GM12878 (cell line): Measurements from ENCODE around the gene EXOC3L4. TPM values are rescaled to one million over a fixed set of nuclear protein-coding genes. Genes with fewer than 3 reads are reported as not detected.

ENCODE experiments used
- ATAC-seq: fragments of 200-7000 bp; cut with Tn5 transposase; 3 replicates; pipeline ENCODE4 v1.9.1; 2020; ENCODE audit warnings: mild to moderate bottlenecking, moderate library complexity
- BruUV-seq: library from RNA; stranded (reverse); fragments of 400-500 nt; replicated peaks from 2 replicates; lab custom pipeline; 2021; lab: Mats Ljungman, UMichigan
- CTCF ChIA-PET: fragments of 300-600 bp; sonication (Branson Sonifier 250); formaldehyde crosslinking; extraction: SDS; loops from one replicate; lab custom pipeline; 2021; ENCODE audit warnings: inconsistent platforms; lab: Yijun Ruan, JAX
- POLR2A ChIA-PET: fragments of 350-600 bp; formaldehyde crosslinking; extraction: SDS; loops from one replicate; lab custom pipeline; 2021; ENCODE audit warnings: inconsistent platforms; lab: Charles Lee
- RAD21 ChIA-PET: fragments of 300-600 bp; sonication (Branson Sonifier 250); formaldehyde crosslinking; loops from one replicate; lab custom pipeline; 2023; ENCODE audit warnings: antibody characterized with exemption; ENCODE audit not compliant: unreplicated experiment; lab: Charles Lee
- SMC1A ChIA-PET: fragments of 300-600 bp; sonication (Branson Sonifier 250); formaldehyde crosslinking; loops from one replicate; lab custom pipeline; 2023; ENCODE audit not compliant: unreplicated experiment, uncharacterized antibody; lab: Charles Lee
- DNase-seq: peaks from one replicate; pipeline ENCODE4 v3.0.0-alpha.2; 2011; ENCODE audit warnings: low read depth, low spot score
- FAIRE-seq: peaks from 3 replicates; lab custom pipeline; 2011; peaks lifted over from hg19 to GRCh38; lab: Jason Lieb, UNC
- H2AFZ ChIP-seq: 2 replicates; pipeline ENCODE4 v1.6.0; 2011; ENCODE audit warnings: low read depth, low read length, control low read depth; ENCODE audit not compliant: control insufficient read depth
- H3K27ac ChIP-seq: 2 replicates; pipeline ENCODE4 v1.5.1; 2011; ENCODE audit warnings: control low read depth; ENCODE audit not compliant: control insufficient read depth, insufficient read depth
- H3K27me3 ChIP-seq, 2 experiments: replicated peaks in 1 of 2; 2 replicates each; pipeline versions ENCODE4 v1.6.0 to v1.6.1; 2011; ENCODE audit warnings: low read length in 1 of 2; ENCODE audit not compliant: control insufficient read depth in 2 of 2, insufficient read depth in 2 of 2
- H3K36me3 ChIP-seq, 2 experiments: 2 replicates each; pipeline ENCODE4 v1.5.1; 2011; ENCODE audit warnings: low read length in 1 of 2; ENCODE audit not compliant: control insufficient read depth in 2 of 2, insufficient read depth in 2 of 2
- H3K4me1 ChIP-seq: 2 replicates; pipeline ENCODE4 v1.6.1; 2011; ENCODE audit warnings: mild to moderate bottlenecking, low read length, moderate library complexity, mixed read lengths; ENCODE audit not compliant: control insufficient read depth, insufficient read depth
- H3K4me2 ChIP-seq: 2 replicates; pipeline ENCODE4 v1.6.0; 2011; ENCODE audit warnings: control low read depth; ENCODE audit not compliant: control insufficient read depth, insufficient read depth
- H3K4me3 ChIP-seq: fragments of 200-600 bp; sonication (generic); 2 replicates; pipeline ENCODE4 v1.5.1; 2016
- H3K79me2 ChIP-seq: 2 replicates; pipeline ENCODE4 v1.6.0; 2011; ENCODE audit warnings: low read length; ENCODE audit not compliant: control insufficient read depth, insufficient read depth
- H3K9ac ChIP-seq: 2 replicates; pipeline ENCODE4 v1.8.0; 2011; ENCODE audit warnings: low read length, control low read depth, mixed read lengths; ENCODE audit not compliant: control insufficient read depth, insufficient read depth
- H3K9me3 ChIP-seq: replicated peaks from 3 replicates; pipeline ENCODE4 v1.5.1; 2011; ENCODE audit warnings: mild to moderate bottlenecking, low read length; ENCODE audit not compliant: control insufficient read depth, insufficient read depth
- H4K20me1 ChIP-seq: 2 replicates; pipeline ENCODE4 v1.6.0; 2011; ENCODE audit not compliant: control insufficient read depth, insufficient read depth
- EGR1 ChIP-seq, 2 experiments: IDR thresholded peaks; 1 replicate in 1 of 2; 2 replicates in 1 of 2; pipeline ENCODE4 v1.6.1; 2011 to 2012; ENCODE audit warnings: low read depth in 2 of 2, low read length in 2 of 2, borderline replicate concordance in 1 of 2, mild to moderate bottlenecking in 1 of 2, moderate library complexity in 1 of 2
- MEF2B ChIP-seq: fragments of 450-650 bp; IDR thresholded peaks from 2 replicates; pipeline ENCODE4 v1.6.1; 2018; ENCODE audit warnings: mild to moderate bottlenecking, moderate library complexity; ENCODE audit not compliant: partially characterized antibody, poor library complexity, severe bottlenecking
- MLLT1 ChIP-seq: fragments of 450-650 bp; IDR thresholded peaks from 2 replicates; pipeline ENCODE4 v1.6.1; 2016; ENCODE audit warnings: mild to moderate bottlenecking
- SIX5 ChIP-seq: IDR thresholded peaks from 2 replicates; pipeline ENCODE4 v1.6.1; 2011; ENCODE audit warnings: mild to moderate bottlenecking, low read depth, low read length, moderate library complexity; ENCODE audit not compliant: severe bottlenecking
- TBL1XR1 ChIP-seq: IDR thresholded peaks from 2 replicates; pipeline ENCODE4 v1.6.1; 2012; ENCODE audit warnings: low read depth, low read length, improper control_type of control experiment
- WGBS: methylation state at CpG from one replicate; pipeline ENCODE4 v1.1.6; 2016; ENCODE audit warnings: low lambda C conversion rate; ENCODE audit not compliant: insufficient replicate concordance, insufficient coverage; ENCODE audit errors: missing lambda C conversion rate; 5-methylcytosine and 5-hydroxymethylcytosine counted together
- in situ Hi-C: fragments of 300-500 bp; cut with MboI; formaldehyde crosslinking; loops from 9 replicates; pipeline ENCODE4 v1.14.3; 2018; ENCODE audit warnings: mixed read lengths
- intact Hi-C: fragments of 100-400 bp; cut with micrococcal nuclease; formaldehyde crosslinking; loops from one replicate; pipeline ENCODE4 v1.14.2; 2022; ENCODE audit not compliant: unreplicated experiment
- polyA plus RNA-seq, 11 experiments: library from polyadenylated mRNA; depleted of rRNA in 4 of 11; unstranded in 6 of 11; stranded (reverse) in 5 of 11; fragments of >200 nt; fragmentation: Nextera tagmentation in 4 of 11; fragmentation: Illumina TruSeq in 1 of 11; extraction: Ambion mirVana in 4 of 11; extraction: Trizol in 1 of 11; gene quantifications; 1 replicate in 1 of 11; 2 replicates in 10 of 11; pipeline versions ENCODE4 v1.2.1 to v1.2.3, GENCODE V29; 2011 to 2016; ENCODE audit warnings: inconsistent platforms in 2 of 11, missing spikeins in 2 of 11, low read depth in 1 of 11
- total RNA-seq, 4 experiments: library from RNA; depleted of rRNA in 3 of 4; stranded (reverse); fragments of >200 nt in 3 of 4; fragmentation: Illumina TruSeq in 1 of 4; extraction: Trizol in 1 of 4; gene quantifications; 2 replicates each; pipeline versions ENCODE4 v1.2.1 to v1.2.3, GENCODE V29; 2013 to 2021

Gene EXOC3L4
- total and polyA plus RNA-seq, 10 of the 15 experiments (the other 5 are each of a cell fraction or from before 2014, with no cell fraction given), result not detected

- peak; percentile 8 for ATAC-seq
- no peak for DNase-seq
- ChIA-PET POLR2A (interaction anchor here (0.6 to 0.7 kb wide), 2 partner anchors 24 to 1148 kb away, joined by 3 to 5 read pairs; no protein-coding TSS in a partner anchor), CTCF (interaction anchor here (0.8 kb wide), 1 partner anchor 13 kb away, joined by 3 read pairs; no protein-coding TSS in a partner anchor), RAD21 (interaction anchor here (0.7 to 1.3 kb wide), 2 partner anchors 18 to 281 kb away, joined by 3 to 6 read pairs; no protein-coding TSS in a partner anchor), SMC1A (interaction anchor here (1.0 to 1.3 kb wide), 2 partner anchors 9 to 44 kb away, joined by 3 read pairs; no protein-coding TSS in a partner anchor)
- H3K9me3 ChIP-seq, result no peaks in the 10 kb centered on the region
- FAIRE-seq, result no peak
- H3K4me3 ChIP-seq, result peak overlapping the region; percentile 86
- no peaks in the 10 kb centered on the region for H4K20me1 ChIP-seq
- in situ Hi-C loops (no loop called here), intact Hi-C loops (loop anchor here (10.0 kb wide), 1 partner anchor 362 kb away; no protein-coding TSS in a partner anchor)
- H3K27ac ChIP-seq, result peak overlapping the region; percentile 60
- H3K9ac ChIP-seq, result peak overlapping the region; percentile 56; the same call in 1 of the 2 replicates
- BruUV-seq, result no TSS peak
- H3K27me3 ChIP-seq, result no peaks in the 10 kb centered on the region
- H3K4me2 ChIP-seq, result peak overlapping the region; percentile 82; the same call in 1 of the 2 replicates
- H3K79me2 ChIP-seq, result peaks cover 46% of the 10 kb centered on the region
- WGBS, result 6% methylated on average over 13 of the region's 50 CpGs
- H2AFZ ChIP-seq, result peak overlapping the region; percentile 61
- H3K4me1 ChIP-seq, result peaks cover 7% of the 10 kb centered on the region
- TF ChIP-seq EGR1 (IDR thresholded peaks at IDR 0.05; ENCODE audit: borderline replicate concordance in 1 of 2, low read depth in 2 of 2, low read length in 2 of 2) (peak in 1 of 2 experiments; percentile 45; a peak in 1 of 3 replicates), TBL1XR1 (no peak), SIX5 (no peak), MEF2B (peak; percentile 89), MLLT1 (no peak)
- no peaks in the 10 kb centered on the region for H3K36me3 ChIP-seq
Observed at GRCh38 chr14:103056322-103057027, 38.0 kb upstream of the EXOC3L4 start.
